Upper lobe of left lung (tissue), 4 donors: ENCODE measurements around the gene CFAP92.

Source experiments
- EP300 ChIP-seq, 4 donors: sonication (generic); formaldehyde crosslinking; IDR thresholded peaks; one replicate each; pipeline ENCODE4 v1.5.1; 2017; ENCODE audit warnings: antibody characterized with exemption in 4 of 4, control low read depth in 2 of 4
- POLR2A ChIP-seq, 4 donors: fragments of 450-650 bp; IDR thresholded peaks; one replicate each; pipeline ENCODE4 v1.5.1; 2016 to 2017; ENCODE audit warnings: antibody characterized with exemption in 4 of 4, mild to moderate bottlenecking in 2 of 4
- POLR2AphosphoS5 ChIP-seq, 2 donors: sonication (generic); formaldehyde crosslinking; IDR thresholded peaks; one replicate each; pipeline ENCODE4 v1.5.1; 2017; ENCODE audit warnings: antibody characterized with exemption in 2 of 2
- TF ChIP-seq, protein P1 (sequence below), 6 experiments: fragments of 450-650 bp in 4 of 6; fragments of 200-600 bp in 2 of 6; sonication (generic) in 2 of 6; IDR thresholded peaks; one replicate each; pipeline ENCODE4 v1.5.1; 2016 to 2019; ENCODE audit warnings: antibody characterized with exemption in 6 of 6

DNA sequence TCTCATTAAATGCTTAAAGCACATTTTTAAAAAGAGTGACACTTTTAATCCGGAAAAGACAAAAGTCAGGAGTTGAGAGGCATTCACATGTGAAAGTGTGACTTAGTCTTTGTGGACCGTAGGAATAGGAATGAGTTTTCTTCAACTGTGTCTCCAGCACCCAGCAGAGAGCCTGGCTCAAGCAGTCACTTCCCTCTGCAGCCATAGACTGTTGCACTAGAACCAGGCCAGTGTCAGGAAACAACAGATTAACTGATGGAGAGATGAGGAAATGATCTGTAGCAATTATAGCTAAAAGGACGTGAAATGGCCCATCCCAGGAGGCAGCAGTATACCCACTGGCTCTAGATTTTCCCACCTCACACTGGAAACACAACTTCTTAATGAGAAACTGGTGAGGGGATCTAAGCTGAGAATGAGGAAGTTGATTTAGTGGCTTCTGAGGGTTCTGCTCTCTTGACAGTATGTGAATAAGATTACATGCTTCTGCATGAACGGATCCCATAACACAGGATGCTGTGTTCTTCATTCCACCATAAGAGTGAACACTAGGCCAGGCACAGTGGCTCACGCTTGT, 19.8 kb downstream of the CFAP92 start:
- TF ChIP-seq, protein P1, sequence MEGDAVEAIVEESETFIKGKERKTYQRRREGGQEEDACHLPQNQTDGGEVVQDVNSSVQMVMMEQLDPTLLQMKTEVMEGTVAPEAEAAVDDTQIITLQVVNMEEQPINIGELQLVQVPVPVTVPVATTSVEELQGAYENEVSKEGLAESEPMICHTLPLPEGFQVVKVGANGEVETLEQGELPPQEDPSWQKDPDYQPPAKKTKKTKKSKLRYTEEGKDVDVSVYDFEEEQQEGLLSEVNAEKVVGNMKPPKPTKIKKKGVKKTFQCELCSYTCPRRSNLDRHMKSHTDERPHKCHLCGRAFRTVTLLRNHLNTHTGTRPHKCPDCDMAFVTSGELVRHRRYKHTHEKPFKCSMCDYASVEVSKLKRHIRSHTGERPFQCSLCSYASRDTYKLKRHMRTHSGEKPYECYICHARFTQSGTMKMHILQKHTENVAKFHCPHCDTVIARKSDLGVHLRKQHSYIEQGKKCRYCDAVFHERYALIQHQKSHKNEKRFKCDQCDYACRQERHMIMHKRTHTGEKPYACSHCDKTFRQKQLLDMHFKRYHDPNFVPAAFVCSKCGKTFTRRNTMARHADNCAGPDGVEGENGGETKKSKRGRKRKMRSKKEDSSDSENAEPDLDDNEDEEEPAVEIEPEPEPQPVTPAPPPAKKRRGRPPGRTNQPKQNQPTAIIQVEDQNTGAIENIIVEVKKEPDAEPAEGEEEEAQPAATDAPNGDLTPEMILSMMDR (IDR thresholded peaks at IDR 0.05) = no peak
- TF ChIP-seq POLR2A (IDR thresholded peaks at IDR 0.05) (no peak), EP300 (IDR thresholded peaks at IDR 0.05) (no peak), POLR2AphosphoS5 (IDR thresholded peaks at IDR 0.05) (no peak)
